ENCODE measurements around the gene TEX52.

Gene TEX52

GRCh38 chr12:2857021-2857431, at the start of gene TEX52:
TEX52 (minus strand) TSS chr12:2857039; CDS start chr12:2857026, 13 bp downstream.
- TF ChIP-seq ZBTB7A (IDR thresholded peaks at IDR 0.05; ENCODE audit: low read depth) (no peak), YY1 (IDR thresholded peaks at IDR 0.05; ENCODE audit: low read depth) (no peak), EP300 (IDR thresholded peaks at IDR 0.05; ENCODE audit: borderline replicate concordance) (no peak), NFIC (IDR thresholded peaks at IDR 0.05) (no peak), TAF1 (IDR thresholded peaks at IDR 0.05; ENCODE audit: low read depth) (no peak), TCF12 (IDR thresholded peaks at IDR 0.05; ENCODE audit: low read depth) (no peak), USF1 (IDR thresholded peaks at IDR 0.05) (no peak), TEAD4 (IDR thresholded peaks at IDR 0.05) (no peak)

GRCh38 chr12:2904260-2904659, 47.4 kb upstream of the TEX52 start:
- TF ChIP-seq FOXM1 (IDR thresholded peaks at IDR 0.05; ENCODE audit: borderline replicate concordance, low read depth): no peak
- 0 out of 2 replicates have a peak, but pooled peaks have one; percentile 22 for TF ChIP-seq MAX (IDR thresholded peaks at IDR 0.05)
- TF ChIP-seq RAD21 (IDR thresholded peaks at IDR 0.05; ENCODE audit: low read depth): no peak
- TF ChIP-seq TEAD4 (IDR thresholded peaks at IDR 0.05): peak; percentile 40; the same call in 1 of the 2 replicates
- TF ChIP-seq NFIC (IDR thresholded peaks at IDR 0.05): peak; percentile 73
- TF ChIP-seq EGR1 (IDR thresholded peaks at IDR 0.05): no peak
- no peak for TF ChIP-seq ZBTB7A (IDR thresholded peaks at IDR 0.05; ENCODE audit: low read depth)

GRCh38 chr12:2902272-2902880, 45.5 kb upstream of the TEX52 start:
- no peak for TF ChIP-seq YY1 (IDR thresholded peaks at IDR 0.05; ENCODE audit: low read depth)
- no peak for TF ChIP-seq CEBPB (IDR thresholded peaks at IDR 0.05)
- no peak for TF ChIP-seq EGR1 (IDR thresholded peaks at IDR 0.05)
- TF ChIP-seq CREB1 (IDR thresholded peaks at IDR 0.05; ENCODE audit: low read depth): no peak
- no peak for TF ChIP-seq EP300 (IDR thresholded peaks at IDR 0.05; ENCODE audit: borderline replicate concordance)
- no peak for TF ChIP-seq TAF1 (IDR thresholded peaks at IDR 0.05; ENCODE audit: low read depth)
- no peak for TF ChIP-seq ZBTB7A (IDR thresholded peaks at IDR 0.05; ENCODE audit: low read depth)

- TF ChIP-seq TAF1 (IDR thresholded peaks at IDR 0.05; ENCODE audit: low read depth): no peak
- no peak for TF ChIP-seq YY1 (IDR thresholded peaks at IDR 0.05; ENCODE audit: low read depth)
These were observed 43.8 kb upstream of the TEX52 start for GRCh38 chr12:2900642-2901041.

- TF ChIP-seq NFIC (IDR thresholded peaks at IDR 0.05) (no peak), FOXM1 (IDR thresholded peaks at IDR 0.05; ENCODE audit: borderline replicate concordance, low read depth) (no peak), ZBTB7A (IDR thresholded peaks at IDR 0.05; ENCODE audit: low read depth) (no peak), MAX (IDR thresholded peaks at IDR 0.05) (no peak), YY1 (IDR thresholded peaks at IDR 0.05; ENCODE audit: low read depth) (no peak), USF1 (IDR thresholded peaks at IDR 0.05) (no peak), REST (IDR thresholded peaks at IDR 0.05; ENCODE audit: low read depth) (no peak), TCF12 (IDR thresholded peaks at IDR 0.05; ENCODE audit: low read depth) (no peak), RAD21 (IDR thresholded peaks at IDR 0.05; ENCODE audit: low read depth) (no peak), EGR1 (IDR thresholded peaks at IDR 0.05) (no peak), CREB1 (IDR thresholded peaks at IDR 0.05; ENCODE audit: low read depth) (no peak), TEAD4 (IDR thresholded peaks at IDR 0.05) (no peak), EP300 (IDR thresholded peaks at IDR 0.05; ENCODE audit: borderline replicate concordance) (no peak), TAF1 (IDR thresholded peaks at IDR 0.05; ENCODE audit: low read depth) (no peak), CEBPB (IDR thresholded peaks at IDR 0.05) (no peak)
These were observed 40.6 kb upstream of the TEX52 start for GRCh38 chr12:2897418-2897817.

GRCh38 chr12:2895511-2895910, 38.7 kb upstream of the TEX52 start:
- TF ChIP-seq CREB1 (IDR thresholded peaks at IDR 0.05; ENCODE audit: low read depth) (no peak), EGR1 (IDR thresholded peaks at IDR 0.05) (no peak), USF1 (IDR thresholded peaks at IDR 0.05) (no peak), CEBPB (IDR thresholded peaks at IDR 0.05) (no peak), TEAD4 (IDR thresholded peaks at IDR 0.05) (no peak), REST (IDR thresholded peaks at IDR 0.05; ENCODE audit: low read depth) (no peak), FOXM1 (IDR thresholded peaks at IDR 0.05; ENCODE audit: borderline replicate concordance, low read depth) (no peak), YY1 (IDR thresholded peaks at IDR 0.05; ENCODE audit: low read depth) (no peak), TCF12 (IDR thresholded peaks at IDR 0.05; ENCODE audit: low read depth) (no peak), MAX (IDR thresholded peaks at IDR 0.05) (no peak), ZBTB7A (IDR thresholded peaks at IDR 0.05; ENCODE audit: low read depth) (no peak), NFIC (IDR thresholded peaks at IDR 0.05) (no peak), EP300 (IDR thresholded peaks at IDR 0.05; ENCODE audit: borderline replicate concordance) (no peak), TAF1 (IDR thresholded peaks at IDR 0.05; ENCODE audit: low read depth) (no peak), RAD21 (IDR thresholded peaks at IDR 0.05; ENCODE audit: low read depth) (no peak)

Data from Ishikawa (cell line).